Measurements from ENCODE around the gene ARCN1. TPM values are rescaled to one million over a fixed set of nuclear protein-coding genes. Genes with fewer than 3 reads are reported as not detected.

ARCN1 gene
- total and polyA plus RNA-seq, 9 of the 15 experiments (the other 6 are each of a cell fraction or from before 2014, with no cell fraction given): 30.0 to 224 (median 76.4) TPM

GRCh38 chr11:118530683-118531596, 41.3 kb upstream of the ARCN1 start, which contains the start of gene TMEM25 (continued):
- 0 out of 2 replicates have a peak, but pooled peaks have one; percentile 32 for TF ChIP-seq SMARCA4 (IDR thresholded peaks at IDR 0.05)
- no peak for TF ChIP-seq ZNF347 (CRISPR knock-in tag; IDR thresholded peaks at IDR 0.05; ENCODE audit: low read depth)
- no peak for TF ChIP-seq NELFE (IDR thresholded peaks at IDR 0.05; ENCODE audit: insufficient read depth, insufficient read length)
- 0 out of 2 replicates have a peak, but pooled peaks have one; percentile 71 for TF ChIP-seq ZNF282 (CRISPR knock-in tag; IDR thresholded peaks at IDR 0.05)
- TF ChIP-seq MECOM (CRISPR knock-in tag; IDR thresholded peaks at IDR 0.05): 0 out of 2 replicates have a peak, but pooled peaks have one; percentile 27
- TF ChIP-seq HDGF (IDR thresholded peaks at IDR 0.05): 0 out of 2 replicates have a peak, but pooled peaks have one; percentile 36
- peak; percentile 79 for TF ChIP-seq MYC (IDR thresholded peaks at IDR 0.05; ENCODE audit: low read depth, low read length)
- TF ChIP-seq MYC (CRISPR knock-in tag; IDR thresholded peaks at IDR 0.05; ENCODE audit: borderline replicate concordance, low read depth): no peak
- no peak for TF ChIP-seq ZNF408 (CRISPR knock-in tag; IDR thresholded peaks at IDR 0.05; ENCODE audit: low read depth)
- TF ChIP-seq RREB1 (CRISPR knock-in tag; IDR thresholded peaks at IDR 0.05): 0 out of 2 replicates have a peak, but pooled peaks have one; percentile 35
- TF ChIP-seq PTBP1 (IDR thresholded peaks at IDR 0.05; ENCODE audit: low read depth, low read length): no peak
- peak; percentile 78 for TF ChIP-seq EP400 (IDR thresholded peaks at IDR 0.05)
- TF ChIP-seq RBM34 (IDR thresholded peaks at IDR 0.05; ENCODE audit: borderline replicate concordance, insufficient read depth, low read length): no peak
- TF ChIP-seq ZNF668 (CRISPR knock-in tag; IDR thresholded peaks at IDR 0.05): no peak
- peak; percentile 46; the same call in 1 of the 2 replicates for TF ChIP-seq JUND (IDR thresholded peaks at IDR 0.05; ENCODE audit: borderline replicate concordance, low read depth, low read length)
- no peak; the same call in 2 of the 3 replicates for TF ChIP-seq JUND (tag; IDR thresholded peaks at IDR 0.05; ENCODE audit: borderline replicate concordance, low read depth, low read length)
- no peak for TF ChIP-seq TEAD4 (IDR thresholded peaks at IDR 0.05; ENCODE audit: low read length)
- TF ChIP-seq TEAD4 (CRISPR knock-in tag; IDR thresholded peaks at IDR 0.05; ENCODE audit: borderline replicate concordance): no peak
- 0 out of 2 replicates have a peak, but pooled peaks have one; percentile 23 for TF ChIP-seq ZBTB26 (CRISPR knock-in tag; IDR thresholded peaks at IDR 0.05)

Data from K562 (cell line).